K562 (cell line): ENCODE results near the gene TANC1.

Source experiments
- COPS2 ChIP-seq: fragments of 450-650 bp; conservative IDR thresholded peaks from 2 replicates; pipeline ENCODE4 v1.6.1; 2016; ENCODE audit warnings: mild to moderate bottlenecking, moderate library complexity
- E2F3 ChIP-seq: fragments of 250-450 bp; sonication (Bioruptor Pico); IDR thresholded peaks from 2 replicates; pipeline ENCODE4 v1.4.0; 2020; ENCODE audit warnings: mild to moderate bottlenecking
- FOXM1 ChIP-seq, 2 experiments: fragments of 450-650 bp in 1 of 2; sonication (generic) in 1 of 2; formaldehyde crosslinking in 1 of 2; IDR thresholded peaks; 2 replicates each; pipeline versions ENCODE4 v1.6.1 to v1.9.0; 2017 to 2022; ENCODE audit warnings: low read depth in 2 of 2, mild to moderate bottlenecking in 2 of 2, missing genetic modification reagents in 1 of 2, moderate library complexity in 1 of 2
- RAD21 ChIP-seq, 2 experiments: fragments of 250-450 bp in 1 of 2; fragments of 450-650 bp in 1 of 2; sonication (Bioruptor Pico) in 1 of 2; formaldehyde crosslinking in 1 of 2; IDR thresholded peaks in 1 of 2; conservative IDR thresholded peaks in 1 of 2; 2 replicates each; pipeline versions ENCODE4 v1.4.0 to v1.8.0; 2020 to 2022; ENCODE audit warnings: mild to moderate bottlenecking in 2 of 2, moderate library complexity in 1 of 2
- ZNF239 ChIP-seq: fragments of 250-450 bp; sonication (Bioruptor Pico); IDR thresholded peaks from 2 replicates; pipeline ENCODE4 v1.4.0; 2020; ENCODE audit warnings: mild to moderate bottlenecking
- TF ChIP-seq, protein P1 (sequence below), 3 experiments: IDR thresholded peaks in 2 of 3; conservative IDR thresholded peaks in 1 of 3; 2 replicates each; pipeline ENCODE4 v1.5.1; 2011 to 2012; ENCODE audit warnings: low read length in 3 of 3, mild to moderate bottlenecking in 3 of 3, control low read depth in 2 of 3, improper control_type of control experiment in 1 of 3, inconsistent platforms in 1 of 3, low read depth in 1 of 3, mixed read lengths in 1 of 3, moderate library complexity in 1 of 3; ENCODE audit not compliant: insufficient read depth in 2 of 3
- TF ChIP-seq, protein P2 (sequence below): sonication (generic); formaldehyde crosslinking; IDR thresholded peaks from 2 replicates; pipeline ENCODE4 v1.9.0; 2022; ENCODE audit warnings: mild to moderate bottlenecking, missing genetic modification reagents

DNA sequence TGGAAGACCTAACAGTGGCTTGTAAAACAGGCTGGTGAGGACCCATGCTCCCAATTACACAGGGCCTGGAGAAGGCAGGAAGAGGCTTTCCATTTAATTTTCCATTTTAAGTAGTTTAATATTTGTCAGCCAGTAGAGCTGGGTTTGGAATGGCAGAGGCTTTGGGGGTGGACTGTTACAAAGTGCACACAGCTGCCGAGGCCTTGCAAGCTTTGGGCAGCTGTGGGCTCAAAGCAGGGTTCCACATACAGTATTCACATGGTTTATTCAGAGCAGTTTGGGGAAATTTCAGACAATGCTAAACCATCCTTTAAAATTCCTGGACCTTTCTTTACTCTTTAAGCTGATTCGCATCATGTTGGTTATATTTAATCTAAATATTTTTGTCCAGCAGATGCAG lies 185.5 kb downstream of the TANC1 start:
- TF ChIP-seq, protein P1, sequence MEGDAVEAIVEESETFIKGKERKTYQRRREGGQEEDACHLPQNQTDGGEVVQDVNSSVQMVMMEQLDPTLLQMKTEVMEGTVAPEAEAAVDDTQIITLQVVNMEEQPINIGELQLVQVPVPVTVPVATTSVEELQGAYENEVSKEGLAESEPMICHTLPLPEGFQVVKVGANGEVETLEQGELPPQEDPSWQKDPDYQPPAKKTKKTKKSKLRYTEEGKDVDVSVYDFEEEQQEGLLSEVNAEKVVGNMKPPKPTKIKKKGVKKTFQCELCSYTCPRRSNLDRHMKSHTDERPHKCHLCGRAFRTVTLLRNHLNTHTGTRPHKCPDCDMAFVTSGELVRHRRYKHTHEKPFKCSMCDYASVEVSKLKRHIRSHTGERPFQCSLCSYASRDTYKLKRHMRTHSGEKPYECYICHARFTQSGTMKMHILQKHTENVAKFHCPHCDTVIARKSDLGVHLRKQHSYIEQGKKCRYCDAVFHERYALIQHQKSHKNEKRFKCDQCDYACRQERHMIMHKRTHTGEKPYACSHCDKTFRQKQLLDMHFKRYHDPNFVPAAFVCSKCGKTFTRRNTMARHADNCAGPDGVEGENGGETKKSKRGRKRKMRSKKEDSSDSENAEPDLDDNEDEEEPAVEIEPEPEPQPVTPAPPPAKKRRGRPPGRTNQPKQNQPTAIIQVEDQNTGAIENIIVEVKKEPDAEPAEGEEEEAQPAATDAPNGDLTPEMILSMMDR (IDR thresholded peaks at IDR 0.05 in 2 of 3, conservative IDR thresholded peaks at IDR 0.05 in 1 of 3; ENCODE audit: insufficient read depth in 2 of 3, low read depth in 1 of 3, low read length in 3 of 3) = no peak
- TF ChIP-seq FOXM1 (IDR thresholded peaks at IDR 0.05; ENCODE audit: low read depth) (no peak), FOXM1 (CRISPR knock-in tag; IDR thresholded peaks at IDR 0.05; ENCODE audit: low read depth) (no peak), ZNF239 (CRISPR knock-in tag) (no peak), E2F3 (no peak), RAD21 (CRISPR knock-in tag; conservative IDR thresholded peaks at IDR 0.05 in 1 of 2, IDR thresholded peaks at IDR 0.05 in 1 of 2) (no peak), COPS2 (no peak)
- TF ChIP-seq, protein P2, sequence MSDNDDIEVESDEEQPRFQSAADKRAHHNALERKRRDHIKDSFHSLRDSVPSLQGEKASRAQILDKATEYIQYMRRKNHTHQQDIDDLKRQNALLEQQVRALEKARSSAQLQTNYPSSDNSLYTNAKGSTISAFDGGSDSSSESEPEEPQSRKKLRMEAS (CRISPR knock-in tag) = no peak
